HT1080 (cell line): ENCODE results near the gene ADISSP. TPM values are rescaled to one million over a fixed set of nuclear protein-coding genes. Genes with fewer than 3 reads are reported as not detected.
A peak's percentile ranks its signal among the peaks of the same experiment; 100 is the strongest.

Source experiments
- DNase-seq: peaks from one replicate; pipeline ENCODE4 v3.0.0-alpha.2; 2015; ENCODE audit warnings: low read depth
- polyA plus RNA-seq, 2 experiments: library from polyadenylated mRNA; depleted of rRNA; stranded (reverse); fragments of >200 nt; gene quantifications; 2 replicates each; pipeline ENCODE4 v1.2.3, GENCODE V29; 2015
- total RNA-seq: library from RNA; depleted of rRNA; stranded (reverse); fragments of >200 nt; shearing (Covaris generic); gene quantifications from 2 replicates; pipeline ENCODE4 v1.2.3, GENCODE V29; 2014; rRNA removed

The ADISSP gene
- total RNA-seq = 144 and 171 TPM in 2 replicates
- polyA plus RNA-seq (2015; cell fraction: cytosol; rRNA removed) = 71.1 and 89.2 TPM in 2 replicates
- polyA plus RNA-seq (2015; cell fraction: nucleus; rRNA removed) = 22.9 and 25.0 TPM in 2 replicates

GRCh38 chr20:3767427-3768341 lies at the start of gene ADISSP:
ADISSP (minus strand) TSS chr20:3767753; CDS start chr20:3760100, 7,653 bp downstream.
- DNase-seq = peak; percentile 98

GRCh38 chr20:3815703-3816315 lies 48.3 kb upstream of the ADISSP start:
- no peak for DNase-seq

- no peak for DNase-seq
Measured at GRCh38 chr20:3814928-3815495, 47.5 kb upstream of the ADISSP start.

GRCh38 chr20:3813848-3814581 lies 46.5 kb upstream of the ADISSP start:
- no peak for DNase-seq

- no peak for DNase-seq
Measured at GRCh38 chr20:3812975-3813847, 45.7 kb upstream of the ADISSP start.

- DNase-seq = no peak
Measured at GRCh38 chr20:3812259-3812681, 44.7 kb upstream of the ADISSP start.

GRCh38 chr20:3811467-3812258 lies 44.1 kb upstream of the ADISSP start:
- peak; percentile 100 for DNase-seq

GRCh38 chr20:3808544-3808943 lies 41.0 kb upstream of the ADISSP start:
- no peak for DNase-seq

- DNase-seq = no peak
Measured at GRCh38 chr20:3804781-3805180, 37.2 kb upstream of the ADISSP start.

- no peak for DNase-seq
Measured at GRCh38 chr20:3804254-3804751, 36.8 kb upstream of the ADISSP start.

GRCh38 chr20:3803854-3804253 lies 36.3 kb upstream of the ADISSP start:
- no peak for DNase-seq

- DNase-seq = no peak
Measured at GRCh38 chr20:3803289-3803688, 35.7 kb upstream of the ADISSP start.

GRCh38 chr20:3802524-3803239 lies 35.1 kb upstream of the ADISSP start:
- no peak for DNase-seq

- DNase-seq = no peak
Measured at GRCh38 chr20:3801846-3802245, 34.3 kb upstream of the ADISSP start.

- no peak for DNase-seq
Measured at GRCh38 chr20:3801299-3801698, 33.7 kb upstream of the ADISSP start.

GRCh38 chr20:3800878-3801260 lies 33.3 kb upstream of the ADISSP start:
- no peak for DNase-seq

GRCh38 chr20:3800256-3800877 lies 32.8 kb upstream of the ADISSP start:
- DNase-seq = no peak

GRCh38 chr20:3798908-3799248 lies 31.3 kb upstream of the ADISSP start:
- DNase-seq = no peak
